Spleen (tissue), 7 donors: Measurements from ENCODE around the gene C8G.

Experiments
- CTCF ChIP-seq, 11 experiments: fragments of 200-600 bp in 7 of 11; fragments of 450-650 bp in 4 of 11; sonication (generic) in 4 of 11; IDR thresholded peaks in 8 of 11; conservative IDR thresholded peaks in 3 of 11; 1 replicate in 7 of 11; 2 replicates in 4 of 11; pipeline versions ENCODE4 v1.4.0 to v1.8.0; 2016 to 2021; ENCODE audit warnings: antibody characterized with exemption in 11 of 11, inconsistent platforms in 4 of 11, mild to moderate bottlenecking in 1 of 11
- POLR2A ChIP-seq, 3 donors: fragments of 450-650 bp; IDR thresholded peaks; one replicate each; pipeline ENCODE4 v1.5.1; 2017; ENCODE audit warnings: antibody characterized with exemption in 3 of 3, mild to moderate bottlenecking in 1 of 3
- POLR2AphosphoS5 ChIP-seq, 3 donors: sonication (generic); formaldehyde crosslinking; IDR thresholded peaks; one replicate each; pipeline ENCODE4 v1.5.1; 2017; ENCODE audit warnings: antibody characterized with exemption in 3 of 3
- donor health status: DM: no; HTN: no; CAD: no; lungs with moderate emphysema.
- donor health status: DM: no; HTN: no; CAD: no.
- donor health status: DM: no; HTN: no; CAD: no.

DNA sequence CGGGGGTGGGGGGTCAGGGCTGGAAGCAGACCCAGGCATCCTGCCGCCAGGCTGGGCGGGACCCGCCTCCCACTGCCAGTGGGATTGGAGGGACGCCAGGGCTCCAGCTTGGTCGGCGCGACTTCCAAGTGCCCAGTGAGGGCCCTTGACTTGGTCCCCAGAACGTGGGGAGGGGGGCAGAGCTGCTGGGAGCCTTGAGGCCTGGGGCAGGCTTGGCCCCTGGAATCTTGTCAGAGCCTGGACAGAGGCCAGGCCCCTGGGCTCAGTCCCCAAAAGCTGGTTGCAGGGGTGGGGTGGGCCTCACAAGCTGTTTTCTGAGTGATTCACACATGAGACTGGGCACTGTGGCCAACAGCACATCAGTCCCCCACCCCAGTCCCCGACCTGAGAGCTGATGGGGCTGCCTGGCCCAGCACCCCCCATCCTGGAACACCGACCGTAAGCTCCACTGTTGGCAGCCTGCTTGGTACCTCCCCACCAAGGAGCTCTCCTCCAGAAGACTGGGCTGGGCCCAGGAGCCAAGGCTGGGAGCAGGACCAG is 50.8 kb downstream of the C8G start:
- TF ChIP-seq CTCF (IDR thresholded peaks at IDR 0.05 in 8 of 11, conservative IDR thresholded peaks at IDR 0.05 in 3 of 11) (no peak), POLR2A (IDR thresholded peaks at IDR 0.05) (no peak), POLR2AphosphoS5 (IDR thresholded peaks at IDR 0.05) (peak in 2 of 3 donors; percentile 26 to 73)
